ENCODE results near the gene SIX3. TPM values are rescaled to one million over a fixed set of nuclear protein-coding genes. Genes with fewer than 3 reads are reported as not detected.

The SIX3 gene
- total and polyA plus RNA-seq, 11 donors: not detected

DNA sequence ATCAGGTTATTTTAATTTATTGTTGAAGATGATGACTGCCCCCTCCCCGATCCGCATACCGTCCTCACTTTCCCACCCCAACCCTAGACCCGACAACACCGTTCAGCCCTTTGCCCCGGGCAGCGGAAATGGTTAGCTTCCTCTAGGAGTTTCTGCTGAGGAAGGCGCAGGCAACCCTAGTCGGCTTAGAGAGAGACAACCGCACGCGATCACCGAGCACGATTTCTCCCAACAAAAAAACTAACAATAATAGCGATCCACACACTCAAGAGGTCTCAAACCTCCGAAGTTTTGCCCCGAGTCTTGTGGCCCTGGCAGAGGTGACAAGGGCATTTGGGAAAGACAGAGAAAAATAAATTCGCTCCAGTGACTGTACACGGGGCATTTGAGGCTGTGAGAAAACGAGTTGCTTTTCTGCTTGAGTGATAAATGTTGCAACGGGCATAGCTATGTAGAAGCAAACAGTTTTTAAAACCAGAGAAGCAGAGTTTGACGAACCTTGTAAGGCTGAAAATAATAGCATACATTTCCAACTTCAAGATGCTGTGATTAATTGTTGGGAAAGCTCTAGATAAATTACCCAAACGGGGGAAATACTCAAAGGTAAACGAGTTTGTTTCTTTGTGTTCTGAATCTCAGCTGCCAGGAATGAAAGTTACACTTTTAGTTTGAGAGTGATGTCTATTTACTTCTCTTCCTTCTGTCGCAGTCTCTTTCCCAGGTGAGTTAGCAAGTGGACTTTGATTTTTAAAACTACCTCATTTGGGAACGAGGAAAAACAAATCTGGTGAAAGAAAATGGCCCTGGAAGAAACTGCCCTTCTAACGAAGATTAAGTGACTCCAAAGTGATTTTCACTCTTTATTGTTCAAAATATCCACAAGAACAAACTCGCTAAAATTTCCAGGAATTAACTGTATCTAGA lies 11.0 kb upstream of the SIX3 start:
- TF ChIP-seq CTCF (IDR thresholded peaks at IDR 0.05): no peak
- intact Hi-C loops (cut with DNase I): no loop called here
- no peaks in the 10 kb centered on the region for H3K36me3 ChIP-seq
- 5 to 12% (median 11%) methylated on average over 28 of the region's 28 CpGs for WGBS, 4 donors
- peaks cover 0 to 48% (median 19%) of the 10 kb centered on the region in 12 donors for H3K4me1 ChIP-seq
- H3K27me3 ChIP-seq: peaks cover 78 to 100% (median 98%) of the 10 kb centered on the region in 9 donors
- no peak overlapping the region for H3K27ac ChIP-seq
- ATAC-seq (no peak), DNase-seq (no peak)
- H3K4me3 ChIP-seq: no peak overlapping the region
- H3K9me3 ChIP-seq: no peaks in the 10 kb centered on the region

DNA sequence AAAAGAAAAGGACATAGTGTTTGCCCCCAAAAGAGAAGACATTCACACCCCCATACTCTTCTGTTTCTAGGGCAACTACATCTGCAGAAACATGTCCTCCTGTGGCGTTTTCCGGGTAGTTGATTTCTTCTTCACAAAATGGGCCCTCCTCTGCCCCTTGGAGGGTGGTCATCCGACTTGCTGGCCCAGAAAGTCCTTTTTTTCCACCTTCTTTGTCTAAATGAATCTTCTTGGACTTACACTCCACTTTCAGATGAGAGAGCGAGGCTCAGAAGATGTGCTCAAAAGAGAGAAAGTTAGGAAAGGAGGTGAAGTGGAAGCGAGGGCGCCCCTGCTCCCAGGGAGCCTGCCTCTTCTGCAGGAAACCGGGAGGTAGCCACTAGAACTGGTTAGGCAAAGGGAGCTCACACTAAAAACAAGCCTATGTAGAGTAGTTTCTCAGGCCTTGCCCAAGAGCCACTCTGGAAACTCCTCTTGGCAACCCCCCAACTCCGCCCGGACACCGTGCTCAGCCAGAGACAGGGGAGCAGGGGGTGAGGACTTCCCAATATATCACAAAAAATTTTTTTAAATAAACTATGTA lies 10.2 kb upstream of the SIX3 start:
- Histone ChIP-seq H3K4me1 (peaks cover 0 to 52% (median 21%) of the 10 kb centered on the region in 12 donors), H3K4me3 (no peak overlapping the region), H3K27ac (no peak overlapping the region), H3K9me3 (no peaks in the 10 kb centered on the region), H3K36me3 (no peaks in the 10 kb centered on the region), H3K27me3 (peaks cover 78 to 100% (median 97%) of the 10 kb centered on the region in 9 donors)
- no peak for DNase-seq
- intact Hi-C loops (cut with DNase I): no loop called here
- TF ChIP-seq CTCF (IDR thresholded peaks at IDR 0.05) (no peak), POLR2A (IDR thresholded peaks at IDR 0.05) (no peak)
- 39 to 60% (median 50%) methylated on average over 10 of the region's 10 CpGs for WGBS, 4 donors
- no peak for ATAC-seq

- peaks cover 82 to 100% (median 97%) of the 10 kb centered on the region in 9 donors for H3K27me3 ChIP-seq
- TF ChIP-seq CTCF (IDR thresholded peaks at IDR 0.05): no peak
- no peak for TF ChIP-seq POLR2A (IDR thresholded peaks at IDR 0.05)
- no peak for DNase-seq
- H3K9me3 ChIP-seq: no peaks in the 10 kb centered on the region
- ATAC-seq: no peak
- peaks cover 0 to 53% (median 21%) of the 10 kb centered on the region in 12 donors for H3K4me1 ChIP-seq
- H3K27ac ChIP-seq: no peak overlapping the region
- H3K4me3 ChIP-seq: no peak overlapping the region
- intact Hi-C loops (cut with DNase I): no loop called here
- WGBS, 4 donors: 22 to 31% (median 24%) methylated on average over 12 of the region's 12 CpGs
- H3K36me3 ChIP-seq: no peaks in the 10 kb centered on the region
Observed at GRCh38 chr2:44932079-44932478, 9.4 kb upstream of the SIX3 start.
